PC-3 (cell line): ENCODE results near the gene HDAC11. TPM values are rescaled to one million over a fixed set of nuclear protein-coding genes. Genes with fewer than 3 reads are reported as not detected.
A peak's percentile ranks its signal among the peaks of the same experiment; 100 is the strongest.

ENCODE experiments used
- ATAC-seq: fragments of 200-7000 bp; cut with Tn5 transposase; 2 replicates; pipeline ENCODE4 v1.9.1; 2020; ENCODE audit warnings: mild to moderate bottlenecking, moderate library complexity
- BruUV-seq: library from RNA; stranded (reverse); fragments of 400-500 nt; replicated peaks from 2 replicates; lab custom pipeline; 2021; lab: Mats Ljungman, UMichigan
- CTCF ChIA-PET: fragments of 300-600 bp; sonication (Branson Sonifier 250); formaldehyde crosslinking; loops from one replicate; lab custom pipeline; 2022; ENCODE audit warnings: antibody characterized with exemption; lab: Charles Lee
- POLR2A ChIA-PET: fragments of 300-600 bp; sonication (Branson Sonifier 250); formaldehyde crosslinking; loops from one replicate; lab custom pipeline; 2022; ENCODE audit warnings: antibody characterized with exemption; ENCODE audit not compliant: unreplicated experiment; lab: Charles Lee
- DNase-seq: peaks from one replicate; pipeline ENCODE4 v3.0.0-alpha.2; 2015
- H2AFZ ChIP-seq: fragments of 300-600 bp; sonication (generic); 2 replicates; pipeline ENCODE4 v1.6.0; 2016; ENCODE audit warnings: antibody characterized with exemption, low read length
- H3F3A ChIP-seq: fragments of 300-600 bp; sonication (generic); one replicate; pipeline ENCODE4 v1.6.0; 2017; ENCODE audit warnings: antibody characterized with exemption, low read length, control low read depth, mild to moderate bottlenecking; ENCODE audit not compliant: unreplicated experiment
- H3K27ac ChIP-seq: fragments of 300-600 bp; sonication (generic); 2 replicates; pipeline ENCODE4 v1.5.1; 2016; ENCODE audit warnings: mild to moderate bottlenecking, low read length
- H3K27me3 ChIP-seq: fragments of 300-600 bp; sonication (generic); 2 replicates; pipeline ENCODE4 v1.6.1; 2016; ENCODE audit warnings: low read length, mixed read lengths
- H3K36me3 ChIP-seq: fragments of 300-600 bp; sonication (generic); 2 replicates; pipeline ENCODE4 v1.6.1; 2016; ENCODE audit warnings: low read depth, mixed run types, low read length, mixed read lengths
- H3K4me1 ChIP-seq: fragments of 300-600 bp; sonication (generic); 2 replicates; pipeline ENCODE4 v1.5.1; 2016; ENCODE audit warnings: low read length; ENCODE audit not compliant: insufficient read depth
- H3K4me2 ChIP-seq: fragments of 300-600 bp; sonication (generic); 2 replicates; pipeline ENCODE4 v1.6.0; 2016; ENCODE audit warnings: low read length
- H3K4me3 ChIP-seq: fragments of 300-600 bp; sonication (generic); 2 replicates; pipeline ENCODE4 v1.5.1; 2016; ENCODE audit warnings: mild to moderate bottlenecking, low read length, mixed read lengths
- H3K79me2 ChIP-seq: fragments of 300-600 bp; sonication (generic); 2 replicates; pipeline ENCODE4 v1.6.1; 2017; ENCODE audit warnings: low read length, mixed read lengths
- H3K9ac ChIP-seq: fragments of 300-600 bp; sonication (generic); 2 replicates; pipeline ENCODE4 v1.6.0; 2016; ENCODE audit warnings: mild to moderate bottlenecking, low read length
- H3K9me2 ChIP-seq: fragments of 300-600 bp; sonication (generic); replicated peaks from 2 replicates; pipeline ENCODE4 v1.6.1; 2016; ENCODE audit warnings: mixed run types, low read length, mixed read lengths
- H3K9me3 ChIP-seq: fragments of 300-600 bp; sonication (generic); 2 replicates; pipeline ENCODE4 v1.6.1; 2016; ENCODE audit warnings: low read length, mixed read lengths
- H4K20me1 ChIP-seq: fragments of 300-600 bp; sonication (generic); 2 replicates; pipeline ENCODE4 v1.6.1; 2016; ENCODE audit warnings: low read length, mixed read lengths
- EZH2 ChIP-seq: fragments of 300-600 bp; sonication (generic); IDR thresholded peaks from one replicate; pipeline ENCODE4 v1.6.1; 2017; ENCODE audit warnings: antibody characterized with exemption, mild to moderate bottlenecking, low read length; ENCODE audit not compliant: unreplicated experiment
- EZH2phosphoT487 ChIP-seq: fragments of 300-600 bp; sonication (generic); IDR thresholded peaks from 2 replicates; pipeline ENCODE4 v1.6.1; 2018; ENCODE audit warnings: mild to moderate bottlenecking, antibody characterized with exemption, low read length, borderline replicate concordance
- intact Hi-C: fragments of 100-400 bp; cut with micrococcal nuclease; formaldehyde crosslinking; loops from 2 replicates; pipeline ENCODE4 v1.9.0; 2023
- total RNA-seq: library from RNA; depleted of rRNA; stranded (reverse); fragments of >200 nt; gene quantifications from 2 replicates; pipeline ENCODE4 v1.2.3, GENCODE V29; 2014
- TF ChIP-seq, protein P1 (sequence below): fragments of 300-600 bp; sonication (generic); conservative IDR thresholded peaks from 2 replicates; pipeline ENCODE4 v1.5.1; 2017; ENCODE audit warnings: antibody characterized with exemption, low read depth, mild to moderate bottlenecking, low read length

The HDAC11 gene
- total RNA-seq, 1 experiment from 2014 or later: 24.2 TPM

DNA sequence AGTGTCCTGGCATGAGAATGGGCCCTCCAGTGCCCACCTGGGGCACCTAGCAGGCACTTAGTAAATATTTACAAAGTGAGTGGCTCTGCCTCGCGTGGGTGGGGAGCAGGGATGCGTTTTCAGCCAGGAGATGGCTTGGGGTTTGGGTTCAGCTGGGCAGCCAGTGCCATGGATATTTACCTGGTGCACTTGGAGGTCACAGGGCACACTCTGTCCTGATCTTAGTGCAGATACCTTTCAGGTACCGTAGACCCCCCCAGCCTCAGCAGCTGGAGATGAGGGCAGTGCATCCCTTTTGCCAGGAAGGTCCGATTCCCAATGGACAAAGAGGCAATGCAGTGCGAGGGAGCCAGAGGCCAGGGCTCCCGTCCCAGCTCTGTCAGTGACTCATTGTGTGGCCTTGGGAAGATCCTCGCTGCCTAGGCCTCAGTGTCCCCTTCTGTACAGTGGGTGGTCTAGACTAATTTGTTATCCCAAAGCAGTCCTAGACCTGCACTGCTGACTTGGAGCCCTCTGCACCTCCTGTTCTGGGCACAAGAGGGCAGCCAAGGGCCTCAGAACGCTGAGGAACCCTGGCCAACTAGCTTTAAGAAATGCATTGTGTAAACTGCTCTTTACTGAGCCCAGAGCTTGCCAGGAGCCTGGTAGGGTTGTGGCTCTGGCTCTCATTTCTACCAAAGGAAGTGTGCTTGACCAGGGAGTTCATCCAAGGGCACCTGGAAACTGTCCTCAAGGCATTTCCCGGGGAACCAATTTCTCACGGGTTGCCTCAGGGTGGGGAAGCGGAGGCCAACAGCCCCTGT, 16.0 kb downstream of the HDAC11 start:
- Histone ChIP-seq H3K79me2 (no peaks in the 10 kb centered on the region), H3K27me3 (no peaks in the 10 kb centered on the region), H3K27ac (peak overlapping the region; percentile 25; the same call in 1 of the 2 replicates), H3K4me3 (no peak overlapping the region), H3F3A (no peaks in the 10 kb centered on the region), H3K9me2 (no peaks in the 10 kb centered on the region), H3K9ac (peak overlapping the region; percentile 4; the same call in 1 of the 2 replicates), H4K20me1 (no peaks in the 10 kb centered on the region), H3K4me1 (peaks cover 11% of the 10 kb centered on the region), H3K36me3 (no peaks in the 10 kb centered on the region), H3K4me2 (no peak overlapping the region), H3K9me3 (no peaks in the 10 kb centered on the region), H2AFZ (no peak overlapping the region)
- ChIA-PET CTCF (interaction anchor here (0.5 to 1.9 kb wide), 9 partner anchors 11 to 164 kb away, joined by 3 to 125 read pairs (median 4); no protein-coding TSS in a partner anchor), POLR2A (interaction anchor here (0.7 kb wide), 1 partner anchor 155 kb away, joined by 5 read pairs; no protein-coding TSS in a partner anchor)
- DNase-seq (peak; percentile 92), ATAC-seq (peak; percentile 91)
- TF ChIP-seq, protein P1, sequence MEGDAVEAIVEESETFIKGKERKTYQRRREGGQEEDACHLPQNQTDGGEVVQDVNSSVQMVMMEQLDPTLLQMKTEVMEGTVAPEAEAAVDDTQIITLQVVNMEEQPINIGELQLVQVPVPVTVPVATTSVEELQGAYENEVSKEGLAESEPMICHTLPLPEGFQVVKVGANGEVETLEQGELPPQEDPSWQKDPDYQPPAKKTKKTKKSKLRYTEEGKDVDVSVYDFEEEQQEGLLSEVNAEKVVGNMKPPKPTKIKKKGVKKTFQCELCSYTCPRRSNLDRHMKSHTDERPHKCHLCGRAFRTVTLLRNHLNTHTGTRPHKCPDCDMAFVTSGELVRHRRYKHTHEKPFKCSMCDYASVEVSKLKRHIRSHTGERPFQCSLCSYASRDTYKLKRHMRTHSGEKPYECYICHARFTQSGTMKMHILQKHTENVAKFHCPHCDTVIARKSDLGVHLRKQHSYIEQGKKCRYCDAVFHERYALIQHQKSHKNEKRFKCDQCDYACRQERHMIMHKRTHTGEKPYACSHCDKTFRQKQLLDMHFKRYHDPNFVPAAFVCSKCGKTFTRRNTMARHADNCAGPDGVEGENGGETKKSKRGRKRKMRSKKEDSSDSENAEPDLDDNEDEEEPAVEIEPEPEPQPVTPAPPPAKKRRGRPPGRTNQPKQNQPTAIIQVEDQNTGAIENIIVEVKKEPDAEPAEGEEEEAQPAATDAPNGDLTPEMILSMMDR: peak; percentile 96
- no peak for TF ChIP-seq EZH2
- intact Hi-C loops: loop anchor here (1.0 to 2.0 kb wide), 3 partner anchors 41 to 389 kb away; no protein-coding TSS in a partner anchor
- no TSS peak for BruUV-seq

DNA sequence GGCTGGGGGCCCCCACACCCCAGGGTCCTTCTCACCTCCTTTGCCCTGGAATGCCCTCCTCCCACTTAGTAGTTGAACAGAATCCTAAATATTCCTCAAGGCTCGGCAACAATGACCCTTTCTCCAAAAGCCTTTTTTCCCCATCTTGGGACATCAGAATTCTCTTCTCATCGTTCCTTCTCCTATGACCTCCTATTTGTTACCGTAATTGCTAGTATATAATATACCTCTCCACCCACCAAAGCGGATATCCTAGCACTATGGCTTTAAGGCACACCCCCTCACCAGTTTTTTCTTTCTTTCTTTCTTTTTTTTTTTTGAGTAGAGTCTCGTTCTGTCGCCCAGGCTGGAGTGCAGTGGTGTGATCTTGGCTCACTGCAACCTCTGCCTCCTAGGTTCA, 16.8 kb downstream of the HDAC11 start:
- H3K36me3 ChIP-seq: no peaks in the 10 kb centered on the region
- POLR2A ChIA-PET: interaction anchor here (0.7 kb wide), 1 partner anchor 154 kb away, joined by 5 read pairs; no protein-coding TSS in a partner anchor
- no peaks in the 10 kb centered on the region for H3K79me2 ChIP-seq
- H3K4me3 ChIP-seq: no peak overlapping the region
- no peaks in the 10 kb centered on the region for H3F3A ChIP-seq
- H3K27me3 ChIP-seq: no peaks in the 10 kb centered on the region
- no peaks in the 10 kb centered on the region for H4K20me1 ChIP-seq
- TF ChIP-seq EZH2phosphoT487: no peak
- TF ChIP-seq, protein P1: no peak
- no peak for TF ChIP-seq EZH2
- no peak for DNase-seq
- peak overlapping the region; percentile 4; the same call in 1 of the 2 replicates for H3K9ac ChIP-seq
- H2AFZ ChIP-seq: no peak overlapping the region
- no TSS peak for BruUV-seq
- CTCF ChIA-PET: interaction anchor here (0.5 to 1.9 kb wide), 11 partner anchors 11 to 165 kb away, joined by 3 to 125 read pairs (median 5); no protein-coding TSS in a partner anchor
- H3K4me2 ChIP-seq: no peak overlapping the region
- no peaks in the 10 kb centered on the region for H3K9me3 ChIP-seq
- no peak for ATAC-seq
- H3K27ac ChIP-seq: peak overlapping the region; percentile 25; the same call in 1 of the 2 replicates
- peaks cover 11% of the 10 kb centered on the region for H3K4me1 ChIP-seq
- H3K9me2 ChIP-seq: no peaks in the 10 kb centered on the region
- intact Hi-C loops: loop anchor here (1.0 to 2.0 kb wide), 3 partner anchors 40 to 388 kb away; no protein-coding TSS in a partner anchor
